DMS153 treated with DMSO at 0.1 percent for 48 hours (cell line): ENCODE data around the gene NBPF6.
A peak's percentile ranks its signal among the peaks of the same experiment; 100 is the strongest.
"Not testable (repeated sequence)": the region's sequence is repeated elsewhere in the genome, so short reads cannot be mapped to it uniquely, and the experiment has no call there.

Experiments
- DNase-seq: peaks from one replicate; lab custom pipeline; 2025; ENCODE audit not compliant: unreplicated experiment; lab: John Stamatoyannopoulos, UW

NBPF6 gene

GRCh38 chr1:108495008-108495407 is 44.9 kb downstream of the NBPF6 start:
- DNase-seq: not testable (repeated sequence)

GRCh38 chr1:108496856-108497255 is 46.7 kb downstream of the NBPF6 start:
- not testable (repeated sequence) for DNase-seq

GRCh38 chr1:108502138-108502537 is 52.0 kb downstream of the NBPF6 start:
- no peak for DNase-seq

- no peak for DNase-seq
These were observed 52.5 kb downstream of the NBPF6 start for GRCh38 chr1:108502624-108503023.

- no peak for DNase-seq
These were observed 53.1 kb downstream of the NBPF6 start for GRCh38 chr1:108503062-108503733.

- no peak for DNase-seq
These were observed 54.3 kb downstream of the NBPF6 start for GRCh38 chr1:108504447-108504846.

GRCh38 chr1:108505763-108506070 is 55.6 kb downstream of the NBPF6 start:
- DNase-seq: no peak

- no peak for DNase-seq
These were observed 61.6 kb downstream of the NBPF6 start for GRCh38 chr1:108511764-108512163.

- peak; percentile 17 for DNase-seq
These were observed 62.3 kb downstream of the NBPF6 start for GRCh38 chr1:108512239-108513043.

- no peak for DNase-seq
These were observed 62.9 kb downstream of the NBPF6 start for GRCh38 chr1:108513044-108513415.

- not testable (repeated sequence) for DNase-seq
These were observed 63.8 kb downstream of the NBPF6 start for GRCh38 chr1:108513914-108514313.

GRCh38 chr1:108517301-108517897 is 67.3 kb downstream of the NBPF6 start:
- not testable (repeated sequence) for DNase-seq
